ENCODE data around the gene UBP1.
A peak's percentile ranks its signal among the peaks of the same experiment; 100 is the strongest.
"Not testable (repeated sequence)": the region's sequence is repeated elsewhere in the genome, so short reads cannot be mapped to it uniquely, and the experiment has no call there.

The UBP1 gene

DNA sequence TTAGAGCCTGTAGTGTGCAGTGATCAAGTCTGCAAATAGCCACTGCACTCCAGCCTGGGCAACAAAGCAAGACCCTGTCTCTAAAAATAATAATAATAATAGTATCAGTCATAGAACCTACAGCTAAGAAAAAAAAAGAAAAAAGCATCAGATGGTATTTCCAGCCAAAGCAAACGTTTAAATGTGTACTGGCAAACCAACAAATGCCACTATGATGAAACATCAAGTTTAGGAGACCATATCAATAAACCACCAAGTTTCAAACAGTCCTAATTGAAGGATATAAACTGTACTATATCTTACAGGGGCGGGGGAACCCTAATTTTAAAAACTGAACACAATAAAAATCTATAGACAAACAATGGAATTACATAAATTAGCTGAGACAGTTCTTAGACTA lies 6.4 kb downstream of the UBP1 start:
- no peak for DNase-seq

DNA sequence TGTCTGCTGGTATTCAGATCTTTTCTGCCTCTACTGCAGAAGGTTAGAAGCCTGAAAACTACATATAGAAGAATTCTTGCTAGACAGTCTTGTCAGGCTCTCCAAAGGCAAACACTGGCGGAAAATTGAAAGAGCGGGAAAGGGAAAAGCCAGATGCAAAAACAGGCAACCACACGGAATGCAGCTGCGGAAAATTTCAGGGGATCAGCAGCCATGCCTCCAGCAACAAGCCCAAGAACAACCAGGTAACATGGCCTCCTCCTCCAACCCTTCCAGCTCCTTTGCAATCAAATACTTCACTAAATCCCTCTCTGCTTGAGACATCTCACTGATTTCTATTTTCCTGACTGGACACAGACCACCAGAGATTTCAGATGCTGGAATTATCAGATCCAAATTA lies 9.6 kb downstream of the UBP1 start:
- DNase-seq = no peak

DNA sequence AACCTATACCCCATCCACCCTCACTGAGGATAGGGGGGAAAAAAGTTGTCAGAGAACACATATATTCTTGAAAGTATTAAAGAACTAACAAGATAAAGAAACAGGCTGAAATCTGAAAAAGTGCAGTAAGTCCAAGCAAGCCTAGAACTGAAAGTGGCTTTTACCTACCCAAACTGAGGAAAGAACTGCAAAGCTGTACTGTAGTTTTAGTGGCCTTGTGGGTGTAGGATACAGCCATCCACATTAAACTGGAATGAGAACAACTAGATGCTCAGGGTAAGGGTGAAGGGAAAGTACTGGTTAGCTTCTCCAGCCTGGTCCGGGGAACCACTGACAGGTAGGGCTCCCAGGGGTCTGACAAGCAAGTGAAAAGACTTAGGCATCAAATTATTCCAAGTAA lies 10.1 kb downstream of the UBP1 start:
- DNase-seq = no peak

DNA sequence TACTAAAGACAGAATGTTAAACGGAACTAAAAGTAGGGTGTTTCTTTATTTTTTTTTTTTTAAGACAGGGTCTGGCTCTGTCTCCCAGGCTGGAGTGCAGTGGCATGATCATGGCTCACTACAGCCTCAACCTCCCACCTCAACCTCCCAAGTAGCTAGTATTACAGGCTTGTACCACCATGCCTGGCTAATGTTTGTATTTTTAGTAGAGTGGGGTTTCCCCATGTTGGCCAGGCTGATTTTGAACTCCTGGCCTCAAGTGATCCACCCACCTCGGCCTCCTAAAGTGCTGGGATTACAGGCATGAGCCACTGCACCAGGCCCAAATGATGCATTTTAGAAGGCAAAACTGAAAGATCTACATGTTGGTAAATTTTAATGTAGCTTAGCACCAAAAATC lies 10.9 kb downstream of the UBP1 start:
- peak; percentile 16 for DNase-seq

DNA sequence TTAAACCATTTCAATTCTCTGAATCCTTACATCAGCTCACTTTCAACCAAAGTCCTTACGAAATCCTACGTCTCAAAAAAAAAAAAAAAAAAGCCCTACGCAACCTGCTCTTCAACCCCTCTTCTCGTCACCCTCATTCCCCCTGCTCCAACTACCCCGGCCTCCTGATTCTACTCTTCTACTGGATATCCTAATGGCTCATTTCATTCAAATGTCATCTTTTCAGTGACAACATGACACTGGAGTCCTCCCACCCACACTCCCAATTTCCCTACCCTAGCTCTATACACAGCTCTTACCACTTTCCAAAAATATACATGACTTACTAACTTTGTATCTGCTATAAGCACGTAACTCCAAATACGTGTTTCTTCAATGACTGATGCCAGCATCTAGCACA lies 11.5 kb downstream of the UBP1 start:
- DNase-seq = peak; percentile 80

DNA sequence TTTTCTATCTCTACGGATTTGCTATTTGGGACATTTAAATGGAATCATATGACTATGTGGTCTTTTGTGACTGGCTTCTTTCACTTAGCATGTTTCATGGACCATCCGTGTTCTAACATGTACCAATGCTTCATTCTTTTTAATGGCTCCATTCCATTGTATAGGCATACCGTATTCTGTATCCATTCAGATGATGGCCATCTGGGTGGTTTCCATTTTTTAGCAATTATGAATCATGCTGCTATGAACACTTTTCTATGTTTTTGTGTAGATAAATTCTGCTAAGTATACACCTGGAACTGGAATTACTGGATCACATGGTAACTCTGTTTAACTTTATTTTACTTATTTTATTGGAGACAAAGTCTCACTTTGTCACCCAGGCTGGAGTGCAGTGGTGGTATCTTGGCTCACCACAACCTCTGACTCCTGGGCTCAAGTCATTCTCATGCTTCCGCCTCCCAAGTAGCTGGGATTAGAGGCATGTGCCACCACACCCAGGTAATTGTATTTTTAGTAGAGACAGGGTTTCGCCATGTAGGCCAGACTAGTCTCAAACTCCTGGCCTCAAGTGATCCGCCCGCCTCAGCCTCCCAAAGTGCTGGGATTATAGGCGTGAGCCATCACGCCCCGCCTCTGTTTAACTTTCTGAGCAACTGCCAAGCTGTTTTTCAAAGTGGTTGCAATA lies 13.4 kb downstream of the UBP1 start:
- no peak for DNase-seq

DNA sequence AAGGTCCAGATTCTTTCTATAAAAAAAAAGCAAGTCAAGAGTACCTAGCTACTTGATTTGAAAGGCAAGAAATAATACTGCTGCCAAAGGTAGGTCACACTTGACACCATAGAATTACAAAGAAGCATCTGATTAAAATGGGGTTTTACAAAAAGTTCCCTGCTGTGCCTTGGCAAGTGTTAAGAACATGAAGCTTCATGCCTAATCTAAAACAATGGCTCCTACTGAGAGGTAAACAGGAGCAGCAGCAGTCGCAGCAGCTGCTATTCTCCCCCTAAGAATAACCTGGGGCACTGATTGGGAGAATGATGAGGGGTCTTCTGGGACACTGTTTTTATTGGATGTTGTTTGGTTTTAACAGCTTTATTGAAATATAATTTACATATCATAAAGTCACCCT lies 14.1 kb downstream of the UBP1 start:
- DNase-seq = no peak

DNA sequence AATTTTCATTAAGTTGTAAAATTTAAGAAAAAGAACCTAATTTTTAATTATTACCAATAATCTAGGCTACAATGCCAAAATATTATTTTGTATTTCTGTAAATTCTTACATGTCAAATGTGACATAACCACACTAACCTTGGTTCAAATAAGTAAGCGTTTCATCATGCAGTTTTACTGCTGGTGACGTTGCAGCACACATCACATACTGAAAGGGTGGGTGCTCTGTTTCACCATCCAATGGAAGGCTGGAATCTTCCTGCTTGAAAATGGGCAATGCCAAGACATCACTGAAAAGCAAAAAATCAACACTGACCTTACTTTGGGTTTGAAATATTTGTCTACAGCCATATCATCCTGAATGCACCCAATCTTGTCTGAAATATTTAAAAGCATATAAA lies 14.8 kb downstream of the UBP1 start:
- DNase-seq = peak; percentile 47

DNA sequence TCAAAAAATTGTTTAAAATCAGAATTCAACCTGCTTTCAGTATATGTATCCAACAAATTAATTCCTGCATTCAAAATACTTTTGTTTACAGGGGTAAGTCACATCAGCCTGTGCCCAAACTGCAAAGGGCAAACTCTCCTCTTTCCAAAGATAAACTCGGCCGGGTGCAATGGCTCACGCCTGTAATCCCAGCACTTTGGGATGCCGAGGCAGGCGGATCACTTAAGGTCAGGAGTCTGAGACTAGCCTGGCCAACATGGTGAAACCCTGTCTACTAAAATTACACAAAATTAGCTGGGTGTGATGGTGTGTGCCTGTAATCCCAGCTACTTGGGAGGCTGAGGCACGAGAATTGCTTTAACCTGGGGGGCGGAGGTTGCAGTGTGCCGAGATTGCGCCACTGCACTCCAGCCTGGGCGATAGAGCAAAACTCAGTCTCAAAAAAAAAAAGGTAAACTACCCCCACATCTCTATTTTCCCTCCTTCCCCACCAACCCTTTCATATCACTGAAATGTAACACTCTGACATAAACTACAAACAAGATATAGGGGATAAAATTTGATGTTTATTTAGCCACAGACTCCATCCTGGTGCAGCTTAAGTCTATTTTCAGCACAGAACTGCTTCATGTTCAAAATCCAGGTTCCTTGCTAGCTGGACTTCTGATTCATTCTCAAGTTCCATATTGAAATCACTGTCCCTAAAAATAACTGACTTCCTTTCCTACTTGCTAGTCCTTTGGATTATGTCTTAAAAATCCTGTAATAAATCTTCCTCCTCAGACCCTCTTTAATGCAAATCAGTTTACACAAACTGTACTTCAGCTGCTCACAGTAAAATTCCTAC lies 15.4 kb downstream of the UBP1 start:
- DNase-seq = peak; percentile 23

DNA sequence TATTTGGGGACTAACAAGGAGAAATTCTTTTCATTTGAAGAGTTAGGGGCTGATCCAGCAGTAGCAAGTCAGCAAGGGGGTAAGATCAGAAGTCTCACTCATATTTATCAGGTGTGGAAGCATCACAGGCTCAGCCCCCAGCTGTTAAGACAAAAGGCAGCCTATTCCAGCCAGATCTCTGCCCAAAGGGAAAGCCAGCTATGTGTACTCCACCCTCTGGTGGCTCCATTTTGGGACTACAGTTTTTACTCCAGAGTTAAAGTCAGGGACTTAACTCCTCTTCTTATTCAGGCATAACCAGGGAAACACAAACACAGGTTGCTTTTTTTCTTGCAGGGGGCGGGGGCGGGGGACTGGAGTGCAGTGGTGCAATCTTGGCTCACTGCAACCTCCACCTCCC lies 19.2 kb downstream of the UBP1 start:
- peak; percentile 21 for DNase-seq

DNA sequence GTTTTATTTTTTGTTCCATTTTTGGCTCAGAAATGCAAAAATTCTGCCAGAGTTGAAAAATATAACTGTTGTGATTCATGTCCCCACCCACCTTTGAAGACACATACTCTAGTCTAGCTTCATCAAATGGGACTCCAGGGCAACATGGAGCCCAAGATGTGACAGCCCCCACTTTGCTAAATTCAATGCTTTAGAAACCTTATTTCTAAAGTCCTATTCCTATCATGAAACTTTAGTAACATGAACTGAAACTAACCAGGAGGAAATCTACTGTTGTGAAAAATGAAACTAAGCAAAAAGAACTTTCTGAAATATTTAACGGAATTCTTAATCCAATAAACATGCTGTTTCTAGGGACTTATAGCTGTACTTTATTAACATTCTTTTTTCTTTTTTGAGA lies 20.3 kb downstream of the UBP1 start:
- DNase-seq = peak; percentile 69

DNA sequence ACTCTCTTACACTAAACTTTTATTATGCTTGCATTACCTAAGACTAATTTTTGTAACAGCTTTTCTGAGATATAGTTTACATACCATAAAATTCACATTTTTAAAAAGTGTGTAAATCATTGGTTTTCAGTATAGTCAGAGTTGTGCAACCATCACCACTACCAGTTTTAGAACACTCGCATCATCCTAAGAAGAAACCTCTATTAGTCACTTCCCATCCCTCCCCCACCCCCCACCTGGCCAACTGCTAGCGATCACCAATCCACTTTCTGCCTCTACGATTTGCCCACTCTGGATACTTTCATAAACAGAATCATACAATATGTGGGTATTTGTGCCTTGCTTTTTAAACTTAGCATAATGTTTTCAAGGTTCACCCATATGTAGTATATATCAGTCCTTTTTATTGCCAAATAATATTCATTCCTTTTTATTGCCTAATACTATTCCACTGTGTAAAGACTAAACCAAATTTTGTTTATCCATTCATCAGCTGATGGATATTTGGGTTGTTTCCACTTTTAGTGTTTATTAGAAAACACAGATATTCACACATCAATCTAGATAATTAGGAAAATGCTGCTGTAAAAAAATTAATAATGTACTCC lies 23.0 kb downstream of the UBP1 start:
- peak; percentile 29 for DNase-seq

- DNase-seq = not testable (repeated sequence)
These were observed 29.4 kb downstream of the UBP1 start for GRCh38 chr3:33410816-33411215.

GRCh38 chr3:33403756-33404155 lies 36.4 kb downstream of the UBP1 start:
- no peak for DNase-seq

GRCh38 chr3:33402936-33403335 lies 37.3 kb downstream of the UBP1 start:
- DNase-seq = no peak

DNA sequence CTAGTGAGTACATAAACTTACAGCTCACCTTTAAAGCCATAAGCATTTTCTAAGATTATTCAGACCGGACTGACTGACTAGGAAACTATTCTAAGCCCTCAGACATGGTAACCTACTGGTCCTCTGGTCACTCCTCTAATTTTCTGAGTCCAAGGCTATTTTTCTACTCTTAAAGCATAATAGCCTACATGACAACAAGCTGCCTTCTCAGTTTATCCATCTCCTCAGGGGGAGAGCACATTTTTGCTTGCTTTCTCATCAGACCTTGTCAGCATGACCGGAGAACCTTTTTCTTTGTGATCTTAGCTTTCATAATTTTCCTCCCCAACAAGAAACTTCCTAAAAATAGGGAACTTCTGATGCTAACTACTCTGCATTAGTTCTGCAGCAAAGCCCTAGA lies 38.4 kb downstream of the UBP1 start:
- no peak for DNase-seq

GRCh38 chr3:33398410-33398809 lies 41.8 kb downstream of the UBP1 start:
- DNase-seq = no peak

DNA sequence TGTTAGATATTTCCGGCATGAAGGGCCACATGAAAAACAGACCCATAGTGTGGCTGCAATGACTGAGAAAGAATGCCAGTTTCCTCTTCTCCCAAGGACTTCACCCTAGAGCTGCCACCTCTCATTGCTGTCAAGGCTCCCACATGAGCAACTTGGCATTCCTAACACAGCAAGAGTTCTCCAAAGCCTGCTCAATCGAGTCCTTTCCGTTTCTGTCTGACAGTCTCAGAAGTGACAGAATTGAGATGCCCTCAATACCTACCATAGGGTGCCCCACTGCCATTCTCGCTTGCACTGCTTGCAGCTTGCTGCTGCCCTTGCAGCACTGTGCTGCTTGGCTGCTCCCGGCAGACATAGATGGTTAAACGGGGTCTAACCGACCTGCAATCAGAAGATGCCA lies 44.3 kb downstream of the UBP1 start:
- no peak for DNase-seq

- DNase-seq = no peak
These were observed 45.7 kb downstream of the UBP1 start for GRCh38 chr3:33394403-33395054.

- peak; percentile 3 for DNase-seq
These were observed 47.5 kb downstream of the UBP1 start for GRCh38 chr3:33392703-33393125.

DNA sequence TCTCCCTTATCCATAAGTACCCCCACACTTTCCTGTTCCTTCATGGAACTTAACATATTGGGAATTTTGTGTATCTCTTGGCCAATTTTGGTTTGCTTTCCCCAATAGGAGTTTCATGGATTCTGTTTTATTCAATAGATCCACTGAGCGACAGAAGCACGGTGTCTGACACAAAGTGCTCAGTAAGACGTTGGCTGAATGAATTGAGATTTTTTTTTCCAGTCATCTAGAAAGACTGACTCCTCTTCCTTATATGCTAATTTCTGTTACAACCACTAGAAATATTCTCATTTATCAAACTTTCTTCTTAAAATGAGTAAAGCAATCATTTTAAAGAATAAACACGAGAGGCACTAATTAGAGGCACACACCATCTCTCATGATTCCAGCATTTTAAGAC lies 48.1 kb downstream of the UBP1 start:
- DNase-seq = no peak

DNA sequence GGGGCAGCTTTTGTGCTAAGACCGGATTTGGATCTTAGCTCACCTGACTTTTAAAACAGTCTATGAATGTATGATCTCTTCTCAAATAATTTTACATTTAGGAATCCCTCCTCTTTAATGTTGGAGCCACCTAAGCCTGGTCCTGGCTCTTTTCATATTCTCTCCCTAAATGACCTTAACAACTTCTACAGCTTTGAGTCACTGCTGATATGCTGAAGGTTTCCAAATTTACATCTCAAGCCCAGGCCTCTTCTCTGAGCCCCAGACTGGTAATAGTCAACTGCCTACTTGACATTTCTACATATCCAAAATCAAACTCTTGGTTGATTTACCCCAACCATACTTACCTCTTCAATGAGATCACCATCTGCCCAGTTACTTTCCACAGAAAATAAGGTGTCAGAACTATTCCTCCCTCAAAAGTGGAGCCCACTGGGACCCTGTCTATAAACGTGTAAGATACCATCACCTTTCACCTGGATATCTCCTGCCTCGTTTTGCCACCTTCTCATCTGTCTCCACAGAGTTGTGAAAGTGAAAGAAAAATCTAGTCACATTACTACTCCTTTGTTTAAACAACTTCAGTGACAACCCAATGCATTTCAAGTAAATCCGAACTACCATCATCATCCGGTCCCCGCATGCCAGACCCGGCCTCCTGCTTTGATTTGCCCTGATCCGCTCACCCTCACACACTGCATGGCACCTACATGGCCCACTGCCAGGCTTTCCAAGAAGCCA lies 48.8 kb downstream of the UBP1 start:
- DNase-seq = no peak

- no peak for DNase-seq
These were observed 50.3 kb downstream of the UBP1 start for GRCh38 chr3:33389908-33390307.
